KOPT-K1 (cell line): Measurements from ENCODE around the gene TXNDC9.
"Not testable (repeated sequence)": the region's sequence is repeated elsewhere in the genome, so short reads cannot be mapped to it uniquely, and the experiment has no call there.

Experiments used
- H3K27ac ChIP-seq: fragments of 200-600 bp; sonication (generic); 2 replicates; pipeline ENCODE4 v1.5.1; 2016; ENCODE audit warnings: antibody characterized with exemption, mild to moderate bottlenecking, low read depth, low read length; ENCODE audit not compliant: poor library complexity, severe bottlenecking
- H3K36me3 ChIP-seq: fragments of 200-600 bp; sonication (generic); 2 replicates; pipeline ENCODE4 v1.5.1; 2017; ENCODE audit warnings: antibody characterized with exemption, mild to moderate bottlenecking, low read length, moderate library complexity; ENCODE audit not compliant: insufficient read depth
- H3K9me3 ChIP-seq: fragments of 200-600 bp; sonication (generic); 2 replicates; pipeline ENCODE4 v1.5.1; 2017; ENCODE audit warnings: antibody characterized with exemption, low read length, mild to moderate bottlenecking; ENCODE audit not compliant: insufficient read depth, poor library complexity, severe bottlenecking

The TXNDC9 gene

DNA sequence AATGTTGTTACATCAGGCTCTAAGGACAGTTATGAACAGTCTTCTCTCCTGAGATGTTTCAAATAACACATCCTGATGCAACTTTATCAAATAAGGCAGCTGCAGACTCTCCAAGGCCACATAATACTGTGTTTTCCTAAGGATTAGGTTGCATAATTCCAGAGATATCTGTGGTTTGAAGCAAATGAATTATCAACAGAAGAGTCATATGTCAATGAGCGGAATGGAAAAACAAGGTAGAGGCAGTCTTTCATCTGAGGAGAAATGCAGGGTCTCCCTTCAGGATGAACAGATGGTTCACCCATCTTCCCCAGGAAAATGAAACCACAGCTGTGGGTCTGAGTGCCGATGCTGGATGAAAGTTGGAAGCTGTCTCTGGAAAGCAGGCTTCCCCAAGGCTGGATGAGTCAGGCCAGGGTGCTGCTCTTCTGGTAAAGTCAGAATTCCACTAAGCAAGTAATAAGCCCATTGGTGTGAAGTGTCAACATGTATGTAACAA lies 57.3 kb downstream of the TXNDC9 start:
- H3K9me3 ChIP-seq: peaks cover 4% of the 10 kb centered on the region
- peaks cover 9% of the 10 kb centered on the region; the same call in 1 of the 2 replicates for H3K36me3 ChIP-seq
- no peak overlapping the region for H3K27ac ChIP-seq

DNA sequence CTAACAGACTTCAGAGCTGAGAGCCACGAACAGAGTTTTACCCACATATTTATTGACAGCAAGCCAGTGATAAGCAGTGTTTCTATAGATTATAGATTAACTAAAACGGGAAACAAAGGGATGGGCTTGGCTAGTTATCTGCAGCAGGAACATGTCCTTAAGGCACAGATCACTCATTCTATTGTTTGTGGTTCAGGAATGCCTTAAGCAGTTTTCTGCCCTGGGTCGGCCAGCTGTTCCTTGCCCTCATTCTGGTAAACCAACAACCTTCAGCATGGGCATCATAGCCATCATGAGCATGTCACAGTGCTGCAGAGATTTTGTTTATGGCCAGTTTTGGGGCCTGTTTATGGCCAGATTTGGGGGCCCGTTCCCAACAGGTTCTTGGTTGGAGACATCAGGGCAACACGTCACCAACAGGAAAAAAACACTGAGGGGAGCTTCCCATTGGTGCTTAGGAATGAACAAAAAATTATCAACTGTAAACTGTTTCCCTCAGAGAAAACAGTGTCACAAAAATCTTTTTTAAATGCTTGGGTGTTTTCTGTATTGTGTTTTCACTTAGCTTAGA lies 57.9 kb downstream of the TXNDC9 start:
- not testable (repeated sequence) for H3K9me3 ChIP-seq, H3K27ac ChIP-seq, H3K36me3 ChIP-seq

DNA sequence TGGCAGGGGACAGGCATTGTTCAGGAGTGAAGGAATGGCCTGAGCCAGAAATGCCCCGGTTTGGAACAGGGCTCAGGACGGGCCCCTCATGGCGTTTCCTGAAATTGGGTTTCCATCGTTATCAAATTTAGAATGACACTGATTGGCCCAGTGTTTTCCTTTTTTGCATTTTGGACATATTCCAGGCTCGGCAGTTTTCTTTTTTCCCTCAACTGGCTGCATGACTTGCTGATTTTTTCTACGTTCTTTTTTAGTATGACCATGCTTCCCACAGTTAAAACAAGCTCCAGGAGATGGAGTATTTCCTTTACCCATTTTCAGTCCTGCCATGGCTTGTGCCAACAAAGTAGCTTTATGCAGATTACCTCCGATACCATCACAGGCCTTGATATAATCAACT lies 60.3 kb downstream of the TXNDC9 start:
- Histone ChIP-seq H3K9me3 (peaks cover 19% of the 10 kb centered on the region), H3K36me3 (no peaks in the 10 kb centered on the region), H3K27ac (no peak overlapping the region)
